T-helper 1 cell treated with Interleukin-12 subunit alpha and Interleukin-12 subunit beta and Interleukin-4 antibody, amounts not matched to agents 30 μg/mL and 1 μg/mL, for 36 hours (primary cell): ENCODE results near the gene DNAJC21.

Experiments
- H3K27ac Mint-ChIP-seq: one replicate; pipeline ENCODE4 v1.8.0; 2021; ENCODE audit warnings: mild to moderate bottlenecking, mixed read lengths
- H3K27me3 Mint-ChIP-seq: one replicate; pipeline ENCODE4 v1.8.0; 2021; ENCODE audit warnings: low read depth, mixed read lengths
- H3K36me3 Mint-ChIP-seq: one replicate; pipeline ENCODE4 v1.8.0; 2021; ENCODE audit warnings: low read depth, mixed read lengths
- H3K4me1 Mint-ChIP-seq: one replicate; pipeline ENCODE4 v1.8.0; 2021; ENCODE audit warnings: low read depth, mixed read lengths
- H3K4me3 Mint-ChIP-seq: one replicate; pipeline ENCODE4 v1.8.0; 2021; ENCODE audit warnings: mild to moderate bottlenecking, moderate library complexity, mixed read lengths
- H3K9me3 Mint-ChIP-seq: one replicate; pipeline ENCODE4 v1.8.0; 2021; ENCODE audit warnings: mixed read lengths

Gene DNAJC21

GRCh38 chr5:34929134-34929719, at the start of gene DNAJC21:
Gene DNAJC21 (plus strand): TSS chr5:34929559. CDS start chr5:34929820, 261 bp downstream.
- Mint-ChIP-seq H3K4me3 (peak within 1 kb of the TSS; percentile 92), H3K27me3 (no peaks in the 10 kb centered on the region), H3K9me3 (no peaks in the 10 kb centered on the region)

GRCh38 chr5:34881246-34881645, 48.1 kb upstream of the DNAJC21 start:
- H3K9me3 Mint-ChIP-seq: peaks cover 3% of the 10 kb centered on the region
- peaks cover 14% of the 10 kb centered on the region for H3K27me3 Mint-ChIP-seq
- no peak overlapping the region for H3K4me3 Mint-ChIP-seq
- no peaks in the 10 kb centered on the region for H3K36me3 Mint-ChIP-seq
- no peak overlapping the region for H3K27ac Mint-ChIP-seq
- no peaks in the 10 kb centered on the region for H3K4me1 Mint-ChIP-seq

More at GRCh38 chr5:34929134-34929719, at the start of gene DNAJC21:
- peak within 1 kb of the TSS; percentile 87 for H3K27ac Mint-ChIP-seq
- peaks cover 30% of the 10 kb centered on the region for H3K36me3 Mint-ChIP-seq
- peaks cover 33% of the 10 kb centered on the region for H3K4me1 Mint-ChIP-seq

- no peak overlapping the region for H3K27ac Mint-ChIP-seq
- H3K27me3 Mint-ChIP-seq: peaks cover 16% of the 10 kb centered on the region
- H3K4me1 Mint-ChIP-seq: no peaks in the 10 kb centered on the region
- H3K36me3 Mint-ChIP-seq: no peaks in the 10 kb centered on the region
- no peak overlapping the region for H3K4me3 Mint-ChIP-seq
- H3K9me3 Mint-ChIP-seq: no peaks in the 10 kb centered on the region
Measured at GRCh38 chr5:34886392-34887119, 42.8 kb upstream of the DNAJC21 start.

- Mint-ChIP-seq H3K4me3 (no peak overlapping the region), H3K27me3 (peaks cover 6% of the 10 kb centered on the region), H3K4me1 (no peaks in the 10 kb centered on the region)
Measured at GRCh38 chr5:34889394-34889793, 40.0 kb upstream of the DNAJC21 start.

GRCh38 chr5:34891981-34892380, 37.4 kb upstream of the DNAJC21 start:
- H3K36me3 Mint-ChIP-seq: no peaks in the 10 kb centered on the region
- no peaks in the 10 kb centered on the region for H3K27me3 Mint-ChIP-seq
- H3K9me3 Mint-ChIP-seq: no peaks in the 10 kb centered on the region
- H3K4me1 Mint-ChIP-seq: no peaks in the 10 kb centered on the region
- H3K4me3 Mint-ChIP-seq: no peak overlapping the region
- no peak overlapping the region for H3K27ac Mint-ChIP-seq

More at GRCh38 chr5:34889394-34889793, 40.0 kb upstream of the DNAJC21 start:
- Mint-ChIP-seq H3K36me3 (no peaks in the 10 kb centered on the region), H3K9me3 (no peaks in the 10 kb centered on the region), H3K27ac (no peak overlapping the region)

- Mint-ChIP-seq H3K4me3 (no peak overlapping the region), H3K36me3 (no peaks in the 10 kb centered on the region), H3K27ac (no peak overlapping the region), H3K27me3 (no peaks in the 10 kb centered on the region), H3K4me1 (no peaks in the 10 kb centered on the region), H3K9me3 (no peaks in the 10 kb centered on the region)
Measured at GRCh38 chr5:34892414-34892813, 36.9 kb upstream of the DNAJC21 start.

GRCh38 chr5:34894716-34895115, 34.6 kb upstream of the DNAJC21 start:
- H3K4me1 Mint-ChIP-seq: no peaks in the 10 kb centered on the region
- no peaks in the 10 kb centered on the region for H3K36me3 Mint-ChIP-seq
- no peak overlapping the region for H3K27ac Mint-ChIP-seq
- H3K9me3 Mint-ChIP-seq: no peaks in the 10 kb centered on the region
- H3K27me3 Mint-ChIP-seq: no peaks in the 10 kb centered on the region
- no peak overlapping the region for H3K4me3 Mint-ChIP-seq

- H3K9me3 Mint-ChIP-seq: no peaks in the 10 kb centered on the region
- H3K27ac Mint-ChIP-seq: no peak overlapping the region
- no peaks in the 10 kb centered on the region for H3K27me3 Mint-ChIP-seq
- no peaks in the 10 kb centered on the region for H3K4me1 Mint-ChIP-seq
- no peak overlapping the region for H3K4me3 Mint-ChIP-seq
- no peaks in the 10 kb centered on the region for H3K36me3 Mint-ChIP-seq
Measured at GRCh38 chr5:34895641-34896419, 33.5 kb upstream of the DNAJC21 start.

- Mint-ChIP-seq H3K27ac (no peak overlapping the region), H3K4me3 (no peak overlapping the region), H3K4me1 (no peaks in the 10 kb centered on the region), H3K36me3 (no peaks in the 10 kb centered on the region), H3K9me3 (no peaks in the 10 kb centered on the region), H3K27me3 (no peaks in the 10 kb centered on the region)
Measured at GRCh38 chr5:34897646-34898045, 31.7 kb upstream of the DNAJC21 start.

- Mint-ChIP-seq H3K4me3 (no peak overlapping the region), H3K27ac (no peak overlapping the region), H3K4me1 (no peaks in the 10 kb centered on the region), H3K27me3 (no peaks in the 10 kb centered on the region), H3K9me3 (no peaks in the 10 kb centered on the region), H3K36me3 (no peaks in the 10 kb centered on the region)
Measured at GRCh38 chr5:34898258-34898895, 31.0 kb upstream of the DNAJC21 start.

- Mint-ChIP-seq H3K27me3 (no peaks in the 10 kb centered on the region), H3K9me3 (no peaks in the 10 kb centered on the region), H3K4me3 (no peak overlapping the region), H3K27ac (no peak overlapping the region), H3K36me3 (no peaks in the 10 kb centered on the region), H3K4me1 (no peaks in the 10 kb centered on the region)
Measured at GRCh38 chr5:34899066-34899465, 30.3 kb upstream of the DNAJC21 start.

- Mint-ChIP-seq H3K27me3 (no peaks in the 10 kb centered on the region), H3K9me3 (no peaks in the 10 kb centered on the region), H3K4me3 (no peak overlapping the region), H3K4me1 (no peaks in the 10 kb centered on the region), H3K36me3 (no peaks in the 10 kb centered on the region), H3K27ac (no peak overlapping the region)
Measured at GRCh38 chr5:34900652-34901051, 28.7 kb upstream of the DNAJC21 start.

- no peaks in the 10 kb centered on the region for H3K9me3 Mint-ChIP-seq
- no peak overlapping the region for H3K4me3 Mint-ChIP-seq
- H3K27ac Mint-ChIP-seq: no peak overlapping the region
- no peaks in the 10 kb centered on the region for H3K27me3 Mint-ChIP-seq
- no peaks in the 10 kb centered on the region for H3K4me1 Mint-ChIP-seq
- H3K36me3 Mint-ChIP-seq: no peaks in the 10 kb centered on the region
Measured at GRCh38 chr5:34903260-34903659, 26.1 kb upstream of the DNAJC21 start.

- H3K27ac Mint-ChIP-seq: no peak overlapping the region
- H3K4me1 Mint-ChIP-seq: no peaks in the 10 kb centered on the region
- H3K9me3 Mint-ChIP-seq: no peaks in the 10 kb centered on the region
- H3K4me3 Mint-ChIP-seq: no peak overlapping the region
- peaks cover 7% of the 10 kb centered on the region for H3K36me3 Mint-ChIP-seq
- no peaks in the 10 kb centered on the region for H3K27me3 Mint-ChIP-seq
Measured at GRCh38 chr5:34905564-34905963, 23.8 kb upstream of the DNAJC21 start.
